NK-92 (cell line): Measurements from ENCODE around the gene LCN15.
"Not testable (repeated sequence)": the region's sequence is repeated elsewhere in the genome, so short reads cannot be mapped to it uniquely, and the experiment has no call there.

Experiments used
- DNase-seq: peaks from one replicate; lab custom pipeline; 2025; ENCODE audit not compliant: unreplicated experiment; lab: John Stamatoyannopoulos, UW

LCN15 gene

DNA sequence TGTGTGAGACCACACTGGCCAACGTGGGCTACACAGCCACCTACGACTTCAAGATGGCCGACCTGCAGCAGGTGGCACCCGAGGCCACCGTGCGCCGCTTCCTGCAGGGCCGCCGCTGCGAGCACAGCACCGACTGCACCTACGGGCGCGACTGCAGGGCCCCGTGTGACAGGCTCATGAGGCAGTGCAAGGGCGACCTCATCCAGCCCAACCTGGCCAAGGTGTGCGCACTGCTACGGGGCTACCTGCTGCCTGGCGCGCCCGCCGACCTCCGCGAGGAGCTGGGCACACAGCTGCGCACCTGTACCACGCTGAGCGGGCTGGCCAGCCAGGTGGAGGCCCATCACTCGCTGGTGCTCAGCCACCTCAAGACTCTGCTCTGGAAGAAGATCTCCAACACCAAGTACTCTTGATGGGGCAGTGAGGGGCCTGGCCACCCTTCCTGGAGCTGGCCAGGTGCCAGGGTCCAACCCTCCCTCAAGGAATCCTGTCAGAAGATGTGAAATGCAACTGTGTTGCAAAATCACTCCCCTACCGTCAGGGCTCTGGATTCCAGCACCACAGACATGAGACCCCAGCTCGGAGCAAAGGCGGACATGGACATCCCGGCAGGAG lies 40.8 kb downstream of the LCN15 start:
- DNase-seq = no peak

DNA sequence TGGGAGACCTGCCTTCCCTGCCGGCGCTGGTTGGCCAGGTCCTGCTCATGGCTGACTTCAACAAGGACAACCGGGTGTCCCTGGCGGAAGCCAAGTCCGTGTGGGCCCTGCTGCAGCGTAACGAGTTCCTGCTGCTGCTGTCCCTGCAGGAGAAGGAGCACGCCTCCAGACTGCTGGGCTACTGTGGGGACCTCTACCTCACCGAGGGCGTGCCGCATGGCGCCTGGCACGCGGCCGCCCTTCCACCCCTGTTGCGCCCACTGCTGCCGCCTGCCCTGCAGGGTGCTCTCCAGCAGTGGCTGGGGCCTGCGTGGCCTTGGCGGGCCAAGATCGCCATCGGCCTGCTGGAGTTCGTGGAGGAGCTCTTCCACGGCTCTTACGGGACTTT lies 41.4 kb downstream of the LCN15 start:
- no peak for DNase-seq

DNA sequence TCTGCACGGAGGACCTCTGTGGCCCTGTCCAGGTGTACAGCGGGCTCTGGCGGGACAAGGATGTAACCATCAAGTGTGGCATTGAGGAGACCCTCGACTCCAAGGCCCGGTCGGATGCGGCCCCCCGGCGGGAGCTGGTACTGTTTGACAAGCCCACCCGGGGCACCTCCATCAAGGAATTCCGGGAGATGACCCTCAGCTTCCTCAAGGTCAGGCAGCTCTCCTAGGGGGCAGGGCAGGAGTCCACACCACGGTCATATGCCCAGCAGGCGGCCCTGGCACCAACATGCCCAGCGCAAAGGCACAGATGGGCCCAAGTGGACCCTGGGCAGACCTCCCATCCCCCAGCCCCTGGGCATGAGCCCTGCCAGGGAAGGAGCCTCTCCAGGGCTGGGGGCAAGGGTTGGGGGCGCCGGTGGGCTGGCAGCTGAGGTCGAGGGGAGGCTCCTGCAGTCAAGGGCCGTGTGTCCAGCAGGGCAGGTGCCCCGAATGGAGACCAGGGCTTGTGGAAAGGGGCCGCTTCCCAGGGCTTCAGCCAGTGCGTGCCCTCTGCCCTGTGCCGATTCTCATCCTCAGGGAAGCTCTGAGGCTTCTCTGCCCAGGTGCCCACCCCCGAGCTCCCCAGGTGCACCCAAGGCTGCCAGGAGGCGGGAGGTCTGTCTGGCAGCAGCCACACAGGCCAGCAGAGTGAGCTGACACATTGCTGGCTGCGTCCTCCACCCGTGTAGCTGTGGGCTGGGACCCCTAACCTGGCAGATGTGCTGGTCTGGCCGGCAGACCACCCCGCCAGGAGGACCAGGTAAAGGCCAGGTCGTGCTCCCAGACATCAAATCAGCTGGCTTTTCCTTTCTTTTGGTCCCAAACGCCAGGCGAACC lies 42.0 kb downstream of the LCN15 start:
- no peak for DNase-seq

DNA sequence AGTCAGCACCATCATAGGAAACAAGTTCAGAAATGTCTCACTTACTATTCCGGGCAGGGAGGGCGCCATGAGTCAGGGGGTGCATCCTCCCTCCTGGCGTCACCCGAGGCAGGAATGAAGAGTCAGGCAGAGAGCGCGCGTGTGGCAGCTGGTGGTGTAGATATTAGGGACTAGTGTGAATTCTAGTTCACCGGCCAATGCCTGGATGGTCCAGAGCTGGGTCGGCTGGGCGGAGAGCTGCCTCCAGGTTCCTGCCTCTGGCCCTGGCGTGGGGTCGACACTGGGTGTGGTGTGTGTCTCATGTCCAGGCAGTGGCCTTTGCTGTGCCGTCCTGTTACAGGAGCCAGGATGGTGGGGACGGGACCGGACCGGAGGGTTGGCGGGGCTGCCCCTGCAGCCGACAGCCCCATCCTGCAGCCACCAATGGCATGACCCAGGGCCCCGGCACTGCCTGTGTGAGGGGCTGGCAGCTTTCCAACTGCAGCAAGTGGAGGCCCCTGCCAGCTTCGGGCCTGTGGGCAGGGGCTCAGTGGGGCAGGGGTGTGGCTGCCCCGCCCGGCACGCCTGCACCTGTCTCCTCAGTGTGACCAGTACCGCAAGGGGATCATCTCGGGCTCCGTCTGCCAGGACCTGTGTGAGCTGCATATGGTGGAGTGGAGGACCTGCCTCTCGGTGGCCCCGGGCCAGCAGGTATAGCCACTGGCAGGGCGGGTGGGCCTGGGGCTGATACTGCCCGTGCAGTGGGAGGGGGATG lies 42.8 kb downstream of the LCN15 start:
- no peak for DNase-seq

DNA sequence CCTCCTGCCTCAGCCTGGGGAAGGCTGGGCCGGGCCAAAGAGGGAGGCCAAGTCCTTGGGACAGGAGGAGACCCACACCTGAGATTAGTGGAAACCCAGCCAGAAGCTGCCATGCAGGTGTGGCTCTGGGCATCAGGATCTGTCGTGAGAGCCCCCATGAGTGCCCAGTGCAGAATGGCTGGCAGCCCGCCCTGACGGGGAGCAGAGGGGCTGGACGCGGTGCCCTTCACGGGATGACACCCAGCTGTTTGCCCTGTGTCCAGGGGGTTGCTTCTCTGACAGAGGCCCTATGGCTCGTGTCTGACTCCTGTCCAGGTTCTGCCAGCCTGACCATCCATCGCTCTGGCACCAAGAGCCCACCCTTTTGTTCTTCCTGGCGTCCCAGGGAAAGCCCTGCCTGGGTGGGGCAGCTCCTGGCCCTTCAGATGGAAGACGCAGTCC lies 43.4 kb downstream of the LCN15 start:
- DNase-seq = no peak

DNA sequence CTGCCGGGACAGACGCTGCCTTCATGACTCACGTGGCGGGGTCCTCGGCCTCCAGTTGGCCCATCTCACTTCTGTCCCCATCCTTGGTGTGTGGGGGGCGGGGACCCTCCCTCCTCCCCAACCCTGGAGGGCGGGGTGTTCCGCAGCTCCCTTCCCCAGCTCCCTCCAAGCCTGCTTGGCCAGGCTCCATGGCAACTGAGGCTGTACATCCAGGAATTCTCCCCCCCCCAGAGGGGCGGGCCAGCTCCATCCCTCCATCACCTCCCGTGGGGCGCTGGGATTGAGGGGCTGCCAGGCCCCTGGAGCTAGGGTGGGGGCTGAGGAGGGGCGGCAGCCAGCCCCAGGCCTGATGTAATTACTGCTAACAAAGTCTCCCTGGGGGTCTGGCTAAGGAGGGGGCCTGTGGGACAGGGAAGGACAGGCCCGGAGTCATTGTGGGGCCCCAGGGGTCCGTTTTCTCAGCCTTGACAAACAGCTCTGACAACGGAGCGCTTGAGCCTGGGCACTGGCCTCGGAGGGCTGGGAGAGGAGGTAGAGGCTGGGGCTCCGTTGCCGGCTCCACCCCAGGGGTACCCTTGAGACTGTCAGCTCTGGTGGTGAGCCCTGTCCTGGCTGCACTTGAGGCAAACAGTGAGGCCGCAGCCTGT lies 43.9 kb downstream of the LCN15 start:
- DNase-seq = no peak

DNA sequence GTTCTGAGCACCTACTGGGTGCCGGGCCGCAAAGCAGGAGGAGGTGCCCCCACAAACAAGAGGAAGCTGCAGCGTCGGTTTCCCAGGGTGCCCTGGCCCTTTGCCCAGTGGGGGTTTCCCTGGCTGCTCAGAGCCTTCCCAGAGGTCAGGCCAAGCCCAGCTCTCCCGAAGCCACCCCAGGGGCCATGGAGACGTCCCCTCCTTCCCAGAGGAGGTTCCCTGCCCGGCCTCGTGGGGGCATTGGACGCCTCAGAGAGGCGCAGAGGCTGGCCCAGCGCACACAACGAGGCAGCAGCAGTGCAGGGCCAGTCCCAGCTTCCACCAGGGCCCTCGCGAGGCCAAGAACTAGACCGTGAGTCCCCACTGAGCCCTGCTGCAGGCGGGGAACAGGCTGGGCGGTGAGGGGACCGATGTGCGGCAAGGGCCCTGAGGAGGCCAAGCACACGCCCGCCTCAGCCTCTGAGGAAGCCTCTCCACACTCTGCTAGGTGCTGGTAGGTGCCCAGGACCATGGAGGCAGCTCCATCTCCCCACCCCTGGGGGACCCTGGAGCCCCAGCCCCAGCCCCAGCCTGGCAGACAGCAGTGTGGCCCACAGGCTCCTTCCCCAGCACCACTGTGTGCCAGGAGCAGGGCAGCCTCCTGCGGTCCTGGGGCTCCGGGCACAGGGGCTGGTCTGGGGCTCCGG lies 45.0 kb downstream of the LCN15 start:
- DNase-seq = no peak

DNA sequence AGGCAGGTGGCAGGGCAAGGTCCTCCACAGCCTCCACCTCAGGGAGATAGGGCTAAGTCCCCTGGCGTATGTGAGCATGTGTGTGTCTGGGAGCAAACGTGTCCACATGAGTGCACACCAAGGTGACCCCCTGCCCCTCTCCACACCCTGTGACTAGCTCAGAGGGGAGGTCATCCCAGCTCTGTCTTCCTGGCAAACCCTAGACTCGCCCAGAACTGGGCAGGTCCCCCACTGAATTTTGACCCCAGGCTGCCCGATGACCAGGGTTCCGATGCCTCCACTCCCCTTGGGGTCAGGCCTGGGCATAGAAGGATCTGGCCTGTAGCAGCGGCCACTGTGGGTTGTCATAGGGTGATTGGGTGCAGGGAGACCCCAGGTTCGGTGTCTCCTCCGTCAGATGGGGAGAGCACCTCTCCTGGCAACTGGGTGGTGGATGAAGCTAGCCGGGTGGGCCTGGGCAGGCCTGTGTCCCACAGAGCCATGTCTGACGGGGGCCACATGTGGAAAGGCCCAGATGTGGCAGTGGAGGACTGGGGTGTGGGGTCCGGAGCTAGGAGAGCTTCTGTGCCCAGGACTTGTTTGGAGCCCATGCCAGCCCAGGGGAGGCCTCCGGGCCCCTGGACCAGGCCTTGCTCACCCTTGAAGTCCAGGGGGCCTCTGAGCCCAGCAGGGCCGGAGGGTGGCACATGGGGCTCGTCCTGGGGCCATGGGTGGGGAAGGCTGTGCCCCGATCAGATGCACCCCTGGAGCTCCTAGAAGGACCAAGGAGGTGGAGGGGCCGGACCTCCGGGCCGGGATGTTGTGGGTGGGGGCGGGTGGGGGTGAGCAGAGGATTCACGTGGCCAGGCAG lies 45.7 kb downstream of the LCN15 start:
- DNase-seq = no peak

DNA sequence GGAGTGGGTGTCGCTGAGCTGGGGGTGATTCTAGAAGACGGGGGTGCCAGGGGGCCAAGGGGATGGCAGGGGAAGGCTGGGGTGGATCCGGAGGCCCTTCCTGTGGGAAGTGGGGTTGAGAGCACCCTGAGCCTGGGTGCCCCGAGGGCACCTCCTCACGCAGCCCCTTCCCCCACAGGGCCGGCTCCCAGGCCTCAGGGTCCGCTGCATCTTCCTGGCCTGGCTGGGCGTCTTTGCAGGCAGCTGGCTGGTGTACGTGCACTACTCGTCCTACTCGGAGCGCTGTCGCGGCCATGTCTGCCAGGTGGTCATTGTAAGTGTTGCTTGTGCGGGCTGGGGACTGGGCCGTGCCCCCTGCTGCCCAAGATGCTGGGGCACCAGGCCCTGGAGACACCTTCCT lies 46.9 kb downstream of the LCN15 start:
- DNase-seq = no peak

DNA sequence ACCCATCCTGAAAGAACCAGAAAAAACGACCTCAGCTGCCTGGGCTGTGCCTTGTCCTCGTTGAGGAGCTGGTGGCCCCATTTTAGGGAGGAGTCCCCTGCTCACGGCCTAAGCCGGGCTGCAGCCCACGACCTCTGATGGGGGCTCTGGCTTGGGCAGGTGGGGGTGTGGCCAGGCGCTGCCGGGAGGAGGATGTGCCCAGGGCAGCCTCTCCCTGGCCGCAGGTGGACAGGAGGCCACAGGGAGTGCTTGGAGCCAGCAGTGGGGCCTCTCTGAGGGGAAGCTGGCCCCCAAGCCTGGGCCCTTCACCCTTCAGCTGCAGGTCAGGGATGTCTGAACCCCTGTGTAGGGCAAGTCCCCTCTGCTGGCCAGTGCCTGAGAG lies 49.4 kb downstream of the LCN15 start:
- no peak for DNase-seq

DNA sequence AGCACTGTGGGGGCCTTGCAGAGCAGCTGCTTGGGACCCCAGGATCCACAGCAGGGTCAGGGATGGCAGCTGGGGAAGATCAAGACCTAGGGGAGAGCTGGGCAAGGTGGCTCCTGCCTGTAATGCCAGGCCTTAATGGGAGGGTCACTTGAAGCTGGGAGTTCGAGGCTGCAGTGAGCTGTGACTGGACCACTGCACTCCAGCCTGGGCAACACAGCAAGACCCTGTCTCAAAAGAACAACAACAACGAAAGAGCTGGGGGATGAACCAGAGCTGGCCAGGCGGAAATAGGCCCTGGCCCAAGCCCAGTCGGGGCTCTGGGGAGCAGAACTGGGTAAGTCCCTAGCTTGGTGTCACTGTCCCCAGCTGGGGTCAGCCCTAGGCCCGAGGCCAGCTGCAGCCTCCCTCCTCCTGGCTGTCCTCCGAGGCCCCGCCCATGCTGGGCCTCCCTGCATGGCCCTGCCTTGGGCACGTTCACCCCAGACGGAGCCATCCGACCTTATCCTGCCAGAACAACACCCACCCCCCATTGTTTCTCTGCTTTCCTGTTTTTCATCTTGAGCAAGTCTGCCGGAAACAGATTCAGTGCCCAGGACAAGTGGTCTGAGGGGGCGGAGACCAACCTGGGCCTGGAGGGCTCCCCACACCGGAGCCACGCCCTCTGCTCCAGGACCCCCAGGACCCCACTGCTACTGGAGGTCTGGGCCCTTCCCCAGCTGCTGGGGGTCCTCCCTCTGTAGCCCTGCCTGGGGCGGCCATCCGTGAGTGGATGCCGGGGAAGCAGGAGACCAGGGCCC lies 50.0 kb downstream of the LCN15 start:
- DNase-seq = no peak

DNA sequence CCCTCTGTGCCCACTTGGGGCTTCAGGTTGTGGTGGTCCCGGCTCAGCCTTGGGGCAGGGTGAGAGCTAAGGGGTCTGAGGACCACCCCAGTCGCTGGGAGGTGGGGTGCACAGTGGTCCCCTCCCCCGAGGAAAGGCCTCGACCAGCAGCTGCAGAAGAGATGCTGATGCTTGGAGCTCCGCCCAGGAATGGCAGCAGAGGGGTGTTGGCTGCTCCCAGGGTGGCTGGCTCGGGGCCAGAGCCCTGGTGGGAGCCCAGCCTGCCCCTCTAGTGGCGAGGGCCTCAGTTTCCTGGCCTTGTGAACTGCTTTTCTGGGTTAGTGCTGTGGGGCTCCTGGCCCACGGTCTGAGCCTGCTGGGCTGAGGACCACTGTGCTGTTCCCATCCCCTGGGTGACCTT lies 50.8 kb downstream of the LCN15 start:
- no peak for DNase-seq

DNA sequence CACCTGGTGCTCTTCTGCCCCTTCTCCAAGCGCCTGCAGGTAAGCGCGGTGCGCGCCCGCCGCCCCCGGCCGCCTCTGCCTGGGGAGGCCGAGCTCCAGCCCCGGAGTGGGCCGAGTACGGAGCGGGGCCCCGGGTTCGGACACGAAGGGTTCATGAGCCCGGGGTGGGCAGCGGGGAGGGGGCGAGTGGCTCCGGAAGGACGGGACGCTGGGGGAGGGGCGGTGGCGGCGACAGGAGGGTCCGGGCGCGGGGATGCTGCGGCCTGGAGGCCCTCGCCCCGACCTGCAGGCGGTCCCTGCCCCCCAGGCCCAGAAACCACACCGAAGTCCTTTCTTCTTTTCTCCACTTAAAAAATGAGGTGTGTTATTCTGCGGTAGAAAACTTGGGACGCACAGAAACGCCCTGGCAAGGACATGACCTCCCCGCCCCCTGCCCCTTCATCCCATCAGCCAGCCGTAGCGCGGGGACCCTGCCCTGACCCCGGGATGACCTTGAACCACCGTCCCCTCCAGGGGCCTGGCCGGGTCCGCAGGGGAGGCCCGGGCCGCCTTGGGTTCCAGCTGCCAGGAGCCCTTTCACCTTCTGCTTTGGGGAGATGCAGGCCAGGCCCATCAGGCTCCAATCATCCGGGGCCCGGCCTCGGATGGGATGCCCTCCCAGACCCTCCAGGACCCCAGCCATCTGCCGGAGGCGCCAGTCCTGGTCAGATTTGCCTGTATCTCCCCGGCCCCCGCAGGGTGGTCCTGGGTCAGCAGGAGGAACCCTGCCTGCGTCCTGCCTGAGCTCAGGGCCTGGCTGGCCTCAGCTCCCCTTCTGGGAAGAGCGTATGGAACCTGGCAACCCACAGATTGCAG lies 51.4 kb downstream of the LCN15 start:
- DNase-seq = no peak

DNA sequence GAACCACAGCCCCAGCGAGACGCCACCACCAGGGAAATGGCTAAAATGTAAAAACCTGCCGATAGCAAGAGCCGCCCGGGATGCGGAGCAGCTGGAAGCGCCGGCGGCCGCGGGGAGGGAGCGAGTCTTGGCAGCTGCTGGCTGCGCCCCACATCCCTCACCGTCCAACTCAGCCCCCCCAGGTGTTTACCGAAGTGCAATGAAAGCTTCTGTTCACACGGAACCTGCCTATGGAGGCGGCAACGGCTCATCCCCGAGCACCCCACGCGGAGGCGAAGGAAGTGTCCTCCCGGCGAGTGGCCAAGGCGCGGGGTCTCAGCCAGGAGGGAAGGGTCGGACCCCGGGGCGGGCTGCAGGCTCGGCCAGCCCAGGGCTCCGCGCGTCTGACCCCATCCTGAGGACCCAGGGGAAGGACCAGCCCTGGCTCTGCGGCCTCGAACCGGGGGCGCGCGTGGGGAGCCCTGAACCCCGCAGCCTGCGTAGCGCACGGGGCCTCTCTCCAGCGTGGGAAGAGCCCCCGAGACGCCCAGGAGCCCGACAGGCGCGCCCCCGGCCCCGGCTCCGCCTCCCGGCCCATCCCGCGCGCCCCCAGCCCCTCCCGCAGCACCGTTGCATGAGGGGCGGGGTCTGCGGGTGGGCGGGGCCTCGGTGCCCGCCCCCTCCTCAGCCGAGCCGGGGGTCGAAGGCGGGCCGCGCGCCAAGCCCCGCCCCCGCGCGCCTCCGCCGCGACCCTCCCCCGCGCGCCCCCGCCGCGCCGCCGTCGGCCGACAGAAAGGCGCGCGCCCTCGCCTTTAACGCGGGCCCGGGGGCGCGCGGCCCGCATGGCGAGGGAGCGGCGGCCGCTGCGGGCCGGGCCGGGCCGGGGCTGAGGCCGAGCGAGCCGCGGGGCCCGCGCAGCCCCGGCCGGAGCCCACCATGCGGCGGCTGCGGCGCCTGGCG lies 52.3 kb downstream of the LCN15 start, which contains the start of gene DIPK1B:
Gene DIPK1B (plus strand): TSS at position 822 of the 939 bp plus-strand sequence. CDS start 94 bp downstream, at position 916.
- DNase-seq = no peak

DNA sequence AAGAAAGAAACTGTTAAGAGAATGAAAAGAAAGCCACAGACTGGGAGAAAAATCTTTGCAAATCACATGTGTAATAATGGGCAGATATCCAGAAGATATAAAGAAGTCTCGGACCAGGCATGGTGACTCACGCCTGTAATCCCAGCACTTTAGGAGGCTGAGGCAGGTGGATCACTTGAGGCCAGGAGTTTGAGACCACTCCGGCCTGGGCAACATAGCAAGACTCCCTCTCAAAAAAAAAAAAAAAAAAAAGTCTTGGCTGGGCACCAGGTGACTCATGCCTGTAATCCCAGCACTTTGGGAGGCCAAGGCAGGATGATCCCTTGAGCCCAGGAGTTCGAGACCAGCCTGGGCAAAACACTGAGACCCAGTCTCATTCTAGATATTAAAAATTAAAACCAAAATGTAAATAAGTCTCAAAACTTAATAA lies 53.1 kb downstream of the LCN15 start:
- not testable (repeated sequence) for DNase-seq

DNA sequence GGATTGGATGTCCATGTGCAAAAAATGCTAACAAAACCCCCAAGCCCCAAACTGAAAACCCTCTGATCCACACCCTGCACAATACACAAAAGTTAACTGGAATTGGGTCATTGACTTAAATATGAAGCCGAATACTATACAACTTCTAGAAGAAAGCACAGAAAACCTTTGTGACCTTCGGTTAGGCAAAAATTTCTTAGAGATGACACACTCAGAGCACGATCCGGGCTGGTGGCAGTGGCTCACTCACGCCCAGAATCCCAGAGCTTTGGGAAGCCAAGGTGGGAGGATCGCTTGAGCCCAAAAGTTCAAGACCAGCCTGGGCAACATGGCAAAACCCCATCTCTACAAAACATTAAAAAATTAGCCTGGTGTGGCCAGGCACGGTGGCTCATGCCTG lies 53.8 kb downstream of the LCN15 start:
- DNase-seq = no peak
